Chondrocyte (in vitro differentiated cells): ENCODE results near the gene AS3MT. TPM values are rescaled to one million over a fixed set of nuclear protein-coding genes. Genes with fewer than 3 reads are reported as not detected.

Source experiments
- DNase-seq: peaks from one replicate; pipeline ENCODE4 v3.0.0; 2021; ENCODE audit warnings: mixed read lengths, low spot score
- H3K27ac Mint-ChIP-seq: one replicate; pipeline ENCODE4 v1.8.0; 2021; ENCODE audit warnings: mild to moderate bottlenecking, moderate library complexity, mixed read lengths; ENCODE audit not compliant: unreplicated experiment
- H3K27me3 Mint-ChIP-seq: 2 replicates; pipeline ENCODE4 v1.8.0; 2021; ENCODE audit warnings: low read depth, mixed read lengths
- H3K36me3 Mint-ChIP-seq: 2 replicates; pipeline ENCODE4 v1.8.0; 2021; ENCODE audit warnings: low read depth, mixed read lengths
- H3K4me1 Mint-ChIP-seq: 2 replicates; pipeline ENCODE4 v1.8.0; 2021; ENCODE audit warnings: low read depth, mild to moderate bottlenecking, mixed read lengths
- H3K4me3 Mint-ChIP-seq: one replicate; pipeline ENCODE4 v1.8.0; 2021; ENCODE audit warnings: mild to moderate bottlenecking, moderate library complexity, mixed read lengths; ENCODE audit not compliant: unreplicated experiment
- H3K9me3 Mint-ChIP-seq: 2 replicates; pipeline ENCODE4 v1.8.0; 2021; ENCODE audit warnings: low read depth, mixed read lengths
- total RNA-seq: library from RNA; stranded (reverse); gene quantifications from 3 replicates; pipeline ENCODE4 v1.2.1, GENCODE V29; 2021
- TF ChIP-seq, protein P1 (sequence below): fragments of 200-600 bp; sonication (generic); IDR thresholded peaks from 2 replicates; pipeline ENCODE4 v1.5.0; 2021; ENCODE audit warnings: antibody characterized with exemption, mild to moderate bottlenecking, moderate library complexity

Gene AS3MT
- total RNA-seq, 1 donor from 2014 or later = 2.2 TPM

DNA sequence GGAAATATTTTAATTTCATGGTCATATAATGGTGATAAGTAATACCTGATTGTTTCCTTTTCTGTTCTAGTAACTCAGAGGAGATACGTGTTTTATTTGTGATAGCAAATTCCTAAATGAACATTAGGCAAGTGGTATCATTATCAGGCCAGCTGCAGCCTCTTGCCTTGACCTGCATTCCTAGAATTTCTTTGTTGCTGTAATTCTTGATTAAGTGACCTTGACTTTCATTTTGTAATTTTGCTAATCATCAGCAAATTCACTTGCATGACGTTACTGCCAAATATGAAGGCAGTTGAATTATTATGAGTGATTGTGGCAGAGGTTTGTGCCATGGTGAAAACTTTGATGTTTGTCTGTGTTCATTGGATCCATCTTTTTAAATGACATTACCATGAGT lies 5.6 kb upstream of the AS3MT start:
- Mint-ChIP-seq H3K36me3 (peaks cover 2% of the 10 kb centered on the region), H3K4me1 (peaks cover 4% of the 10 kb centered on the region), H3K27ac (no peak overlapping the region), H3K4me3 (no peak overlapping the region), H3K27me3 (no peaks in the 10 kb centered on the region), H3K9me3 (no peaks in the 10 kb centered on the region)
- TF ChIP-seq, protein P1, sequence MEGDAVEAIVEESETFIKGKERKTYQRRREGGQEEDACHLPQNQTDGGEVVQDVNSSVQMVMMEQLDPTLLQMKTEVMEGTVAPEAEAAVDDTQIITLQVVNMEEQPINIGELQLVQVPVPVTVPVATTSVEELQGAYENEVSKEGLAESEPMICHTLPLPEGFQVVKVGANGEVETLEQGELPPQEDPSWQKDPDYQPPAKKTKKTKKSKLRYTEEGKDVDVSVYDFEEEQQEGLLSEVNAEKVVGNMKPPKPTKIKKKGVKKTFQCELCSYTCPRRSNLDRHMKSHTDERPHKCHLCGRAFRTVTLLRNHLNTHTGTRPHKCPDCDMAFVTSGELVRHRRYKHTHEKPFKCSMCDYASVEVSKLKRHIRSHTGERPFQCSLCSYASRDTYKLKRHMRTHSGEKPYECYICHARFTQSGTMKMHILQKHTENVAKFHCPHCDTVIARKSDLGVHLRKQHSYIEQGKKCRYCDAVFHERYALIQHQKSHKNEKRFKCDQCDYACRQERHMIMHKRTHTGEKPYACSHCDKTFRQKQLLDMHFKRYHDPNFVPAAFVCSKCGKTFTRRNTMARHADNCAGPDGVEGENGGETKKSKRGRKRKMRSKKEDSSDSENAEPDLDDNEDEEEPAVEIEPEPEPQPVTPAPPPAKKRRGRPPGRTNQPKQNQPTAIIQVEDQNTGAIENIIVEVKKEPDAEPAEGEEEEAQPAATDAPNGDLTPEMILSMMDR = no peak
- DNase-seq = no peak

DNA sequence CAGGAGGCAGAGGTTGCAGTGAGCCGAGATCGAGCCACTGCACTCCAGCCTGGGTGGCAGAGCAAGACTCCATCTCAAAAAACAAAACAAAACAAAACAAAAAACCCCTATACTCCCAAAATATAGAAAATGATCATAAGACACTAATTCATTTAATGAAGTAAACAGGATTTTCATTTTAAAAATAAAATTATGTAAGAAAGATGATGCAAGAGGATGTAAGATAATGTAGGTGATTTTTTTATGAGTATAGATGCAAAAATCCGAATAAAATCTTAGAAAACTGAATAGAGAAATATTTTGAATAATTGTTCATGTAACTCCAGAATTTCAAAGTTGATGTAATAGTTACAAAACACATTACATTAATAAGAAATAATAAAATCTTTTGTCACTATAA lies 3.6 kb upstream of the AS3MT start:
- H3K27ac Mint-ChIP-seq = no peak overlapping the region
- no peaks in the 10 kb centered on the region for H3K36me3 Mint-ChIP-seq
- peaks cover 17% of the 10 kb centered on the region for H3K4me1 Mint-ChIP-seq
- H3K27me3 Mint-ChIP-seq = no peaks in the 10 kb centered on the region
- H3K9me3 Mint-ChIP-seq = no peaks in the 10 kb centered on the region
- TF ChIP-seq, protein P1 = no peak
- H3K4me3 Mint-ChIP-seq = no peak overlapping the region
- DNase-seq = no peak

DNA sequence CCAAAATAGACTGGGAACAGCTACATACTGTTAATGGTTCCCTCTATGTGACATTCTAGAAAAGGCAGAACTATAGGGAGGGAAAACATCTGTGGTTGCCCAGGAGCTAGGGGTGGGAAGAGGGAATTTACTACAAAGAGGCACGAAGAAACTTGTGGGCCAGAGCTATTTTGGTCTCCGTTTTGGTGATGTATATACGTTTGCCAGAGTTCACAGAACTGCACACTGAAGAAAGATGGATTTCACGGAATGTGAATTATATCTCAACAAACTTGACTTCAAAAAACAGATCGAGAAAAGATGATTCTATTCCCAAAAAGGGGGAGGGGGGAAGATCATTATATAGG lies 386 bp upstream of the AS3MT start:
- peaks cover 22% of the 10 kb centered on the region for H3K4me1 Mint-ChIP-seq
- H3K27ac Mint-ChIP-seq = peak overlapping the region; percentile 60
- no peaks in the 10 kb centered on the region for H3K27me3 Mint-ChIP-seq
- no peak for DNase-seq
- TF ChIP-seq, protein P1 = no peak
- peak overlapping the region; percentile 82 for H3K4me3 Mint-ChIP-seq
- no peaks in the 10 kb centered on the region for H3K9me3 Mint-ChIP-seq
- H3K36me3 Mint-ChIP-seq = no peaks in the 10 kb centered on the region

DNA sequence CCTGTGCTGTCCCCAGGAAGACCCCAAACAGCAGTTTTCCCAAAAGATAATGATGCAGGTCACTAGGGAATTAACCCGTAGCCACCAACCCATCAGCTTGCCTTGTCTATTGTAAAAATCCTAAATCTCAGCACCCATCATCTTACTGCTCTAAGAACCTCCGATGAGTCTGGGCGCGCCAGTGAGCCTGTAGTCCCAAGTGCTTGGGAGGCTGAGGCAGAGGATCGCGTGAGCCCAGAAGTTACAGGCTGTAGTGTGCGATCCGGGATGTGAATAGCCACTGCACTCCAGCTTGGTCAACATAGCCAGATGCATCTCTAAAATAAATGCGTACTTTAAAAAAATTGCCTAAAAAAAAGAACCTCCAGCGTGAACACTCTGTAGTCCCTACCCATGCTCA lies 951 bp downstream of the AS3MT start:
- Mint-ChIP-seq H3K9me3 (no peaks in the 10 kb centered on the region), H3K27ac (no peak overlapping the region), H3K36me3 (peaks cover 3% of the 10 kb centered on the region), H3K4me3 (peak overlapping the region; percentile 82), H3K27me3 (no peaks in the 10 kb centered on the region), H3K4me1 (peaks cover 22% of the 10 kb centered on the region)
- TF ChIP-seq, protein P1 = no peak
- DNase-seq = no peak

DNA sequence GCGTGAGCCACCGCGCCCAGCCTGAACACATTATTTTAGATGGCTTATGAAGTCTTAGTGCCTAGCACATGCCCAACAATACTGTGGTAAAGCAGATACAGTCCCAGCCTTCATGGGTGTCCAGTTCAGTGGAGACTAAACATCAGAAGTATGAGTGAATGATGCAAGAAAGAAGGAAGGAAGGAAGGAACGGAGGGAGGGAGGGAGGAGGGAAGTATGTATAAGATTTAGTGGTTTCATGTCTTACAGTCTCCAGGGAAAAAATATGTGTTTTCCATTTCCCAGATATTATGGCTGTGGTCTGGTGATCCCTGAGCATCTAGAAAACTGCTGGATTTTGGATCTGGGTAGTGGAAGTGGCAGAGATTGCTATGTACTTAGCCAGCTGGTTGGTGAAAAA lies 2.9 kb downstream of the AS3MT start:
- TF ChIP-seq, protein P1 = no peak
- Mint-ChIP-seq H3K4me1 (peaks cover 22% of the 10 kb centered on the region), H3K27ac (no peak overlapping the region), H3K36me3 (peaks cover 3% of the 10 kb centered on the region), H3K27me3 (no peaks in the 10 kb centered on the region), H3K9me3 (no peaks in the 10 kb centered on the region), H3K4me3 (no peak overlapping the region)
- no peak for DNase-seq
